EL (cell line): ENCODE data around the gene MOCS2.

Experiments used
- DNase-seq: peaks from one replicate; pipeline ENCODE4 v3.0.0-alpha.2; 2016

The MOCS2 gene

DNA sequence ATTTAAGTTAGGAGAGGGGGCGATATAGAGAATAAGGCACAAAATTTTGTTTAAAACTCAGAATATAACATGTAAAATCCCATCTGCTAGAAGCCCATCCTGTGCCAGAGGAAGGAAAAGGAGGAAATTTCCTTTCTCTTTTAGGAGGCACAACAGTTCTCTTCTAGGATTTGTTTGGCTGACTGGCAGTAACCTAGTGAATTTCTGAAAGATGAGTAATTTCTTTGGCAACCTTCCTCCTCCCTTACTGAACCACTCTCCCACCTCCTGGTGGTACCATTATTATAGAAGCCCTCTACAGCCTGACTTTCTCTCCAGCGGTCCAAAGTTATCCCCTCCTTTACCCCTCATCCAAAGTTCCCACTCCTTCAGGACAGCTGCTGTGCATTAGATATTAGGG, 18.3 kb downstream of the MOCS2 start:
- peak; percentile 83 for DNase-seq

DNA sequence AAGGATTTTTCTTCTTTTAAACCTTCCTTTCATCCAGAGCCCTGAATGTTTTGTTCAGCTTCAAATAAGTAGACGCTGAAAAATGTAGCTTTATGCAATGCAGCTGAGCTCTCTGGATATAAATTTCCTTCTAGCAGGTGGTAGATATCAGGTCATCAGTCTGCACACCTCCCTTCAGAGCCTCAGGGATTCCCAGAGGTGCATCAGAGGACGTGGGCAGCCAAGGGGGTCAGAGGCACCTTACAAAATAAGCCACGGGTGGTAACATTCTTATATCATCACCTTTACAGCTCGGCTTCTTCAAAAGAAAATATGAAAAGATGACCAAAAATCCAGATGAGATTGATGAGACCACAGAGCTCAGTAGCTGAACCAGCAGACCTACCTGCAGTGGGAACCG, 19.3 kb downstream of the MOCS2 start:
- no peak for DNase-seq

DNA sequence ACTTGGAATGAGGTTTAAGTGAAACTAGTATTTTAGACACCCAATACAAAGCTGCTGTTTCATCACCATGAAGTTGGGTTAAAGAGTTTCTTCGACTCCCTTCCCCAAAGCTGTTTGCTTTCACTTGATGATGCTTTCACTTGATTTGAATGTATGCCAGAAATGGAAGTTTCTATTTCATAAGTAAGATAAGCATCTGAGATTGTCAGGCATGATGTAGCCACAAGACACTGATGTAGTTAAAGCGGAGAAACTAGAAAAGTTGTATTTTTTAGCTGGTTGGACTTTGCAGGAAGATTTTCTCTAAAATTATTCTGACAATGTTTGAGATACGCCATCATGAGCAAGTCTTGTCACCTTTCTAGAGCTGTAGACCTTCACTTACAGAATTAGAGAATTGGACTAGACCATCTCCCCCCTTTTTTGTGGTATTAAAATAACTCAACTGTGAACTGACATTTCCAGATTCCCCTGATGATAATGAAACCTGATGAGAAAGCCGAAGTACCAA, 20.0 kb downstream of the MOCS2 start:
- peak; percentile 21 for DNase-seq

DNA sequence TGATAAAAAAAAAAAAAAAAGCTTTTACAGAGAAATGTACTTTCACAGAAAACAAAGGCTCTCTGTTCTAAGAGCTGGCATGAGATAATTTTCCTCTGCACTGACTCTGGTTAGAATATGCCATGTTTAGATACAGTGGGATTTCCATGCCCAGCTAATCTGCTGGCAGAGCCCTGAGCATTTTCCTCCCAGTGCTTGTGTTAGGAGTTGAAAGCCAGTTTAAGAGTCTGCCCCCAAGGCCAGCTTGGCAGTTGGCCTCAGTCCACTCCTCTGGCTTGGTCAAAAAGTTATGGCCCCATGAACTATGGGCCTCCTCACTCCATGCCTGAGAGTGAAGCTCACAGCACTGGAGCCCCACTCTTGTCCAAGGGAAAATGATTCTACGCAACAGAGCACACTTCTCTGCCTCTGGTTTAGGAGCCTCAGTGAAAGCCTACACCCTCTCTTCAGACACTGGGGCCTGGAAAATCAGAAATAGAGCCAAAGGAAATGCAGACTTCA, 21.9 kb downstream of the MOCS2 start:
- DNase-seq: no peak

DNA sequence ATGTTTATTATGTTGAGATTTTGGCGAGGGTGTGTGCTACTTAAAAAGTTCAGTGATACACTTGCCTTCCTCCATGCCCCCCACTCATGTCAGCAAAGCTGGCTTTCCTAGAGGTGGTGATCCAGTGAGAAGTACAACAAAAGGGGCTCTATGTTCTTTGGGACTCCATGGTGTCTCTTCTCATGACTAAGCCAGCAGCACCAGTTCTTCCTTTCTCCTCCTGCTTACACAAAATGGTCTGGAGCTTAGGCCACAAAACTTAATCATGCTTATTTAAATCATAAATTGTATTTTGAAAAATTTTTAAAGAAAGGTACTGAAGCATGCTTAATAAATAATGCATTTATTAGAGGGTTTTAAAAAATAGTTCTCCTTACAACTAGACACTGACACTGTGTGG, 22.4 kb downstream of the MOCS2 start:
- DNase-seq: no peak

DNA sequence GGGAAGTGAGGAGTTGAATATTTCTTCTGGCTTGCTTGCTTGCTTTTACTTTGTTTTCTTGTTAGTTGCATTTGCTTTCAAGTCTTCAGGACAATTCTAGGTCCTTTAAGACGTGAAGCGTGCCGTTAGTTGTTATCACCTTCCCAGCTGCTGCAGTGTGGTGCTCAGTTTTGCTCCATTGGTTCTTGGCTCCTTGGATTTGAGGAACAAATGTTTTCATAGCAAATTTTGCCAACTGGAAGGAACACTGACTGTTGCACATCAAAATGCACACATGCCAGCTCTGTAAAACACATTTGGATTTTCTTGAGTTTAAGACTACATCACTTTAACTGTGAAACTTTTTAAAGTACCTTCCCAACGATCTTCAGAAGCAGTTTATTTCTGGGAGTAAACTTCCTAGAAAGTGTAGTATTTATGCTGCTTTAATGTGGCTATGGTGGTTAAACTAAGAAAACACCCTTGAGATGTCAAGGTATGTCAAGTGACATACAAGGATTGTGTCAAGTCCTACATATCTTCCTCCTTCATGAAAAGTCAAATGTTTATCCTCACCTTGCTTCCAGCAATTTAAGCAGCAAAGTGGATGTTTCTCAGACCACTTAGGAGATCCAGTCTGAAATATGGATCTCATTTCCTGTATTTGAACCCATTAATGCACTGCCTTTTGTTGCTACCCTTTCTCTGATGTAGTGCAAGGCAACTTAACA, 24.9 kb downstream of the MOCS2 start:
- no peak for DNase-seq

DNA sequence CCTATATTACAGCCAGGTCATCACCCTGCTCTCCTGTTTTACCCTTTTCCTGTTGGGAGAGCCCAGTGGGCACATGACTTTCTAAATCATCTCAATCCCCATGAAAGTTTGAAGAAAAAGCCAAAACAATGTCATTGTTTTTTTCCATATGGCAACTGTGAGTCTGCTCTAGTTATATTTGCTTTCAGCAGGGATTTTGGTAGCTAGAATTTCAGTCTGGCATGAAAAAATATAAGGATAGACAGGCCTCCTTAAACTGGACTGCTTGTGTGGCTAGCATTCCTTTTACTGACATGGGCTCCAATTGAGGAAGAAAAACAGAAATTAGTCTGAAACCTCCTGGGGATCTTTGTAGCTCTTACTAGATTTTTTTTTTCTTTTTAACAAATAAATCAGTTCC, 25.6 kb downstream of the MOCS2 start:
- no peak for DNase-seq

DNA sequence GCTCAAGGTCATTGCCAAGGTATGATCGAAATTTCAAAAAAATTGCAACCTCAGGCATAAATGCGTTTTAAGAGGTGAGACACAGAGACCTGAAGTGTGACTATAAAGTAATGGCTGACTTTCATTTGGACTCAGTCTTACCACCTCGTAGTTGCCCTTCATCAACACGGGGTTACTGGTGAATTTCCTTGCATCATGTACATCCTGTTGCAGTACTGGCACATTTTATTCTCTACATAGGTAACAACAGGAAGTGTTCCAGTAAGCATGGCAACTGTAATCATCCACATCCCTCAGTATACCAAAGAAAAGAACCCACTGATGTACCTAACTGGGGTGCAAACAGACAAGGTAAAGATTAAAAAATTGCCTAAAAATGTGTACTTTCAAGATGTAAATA, 29.3 kb downstream of the MOCS2 start:
- no peak for DNase-seq

DNA sequence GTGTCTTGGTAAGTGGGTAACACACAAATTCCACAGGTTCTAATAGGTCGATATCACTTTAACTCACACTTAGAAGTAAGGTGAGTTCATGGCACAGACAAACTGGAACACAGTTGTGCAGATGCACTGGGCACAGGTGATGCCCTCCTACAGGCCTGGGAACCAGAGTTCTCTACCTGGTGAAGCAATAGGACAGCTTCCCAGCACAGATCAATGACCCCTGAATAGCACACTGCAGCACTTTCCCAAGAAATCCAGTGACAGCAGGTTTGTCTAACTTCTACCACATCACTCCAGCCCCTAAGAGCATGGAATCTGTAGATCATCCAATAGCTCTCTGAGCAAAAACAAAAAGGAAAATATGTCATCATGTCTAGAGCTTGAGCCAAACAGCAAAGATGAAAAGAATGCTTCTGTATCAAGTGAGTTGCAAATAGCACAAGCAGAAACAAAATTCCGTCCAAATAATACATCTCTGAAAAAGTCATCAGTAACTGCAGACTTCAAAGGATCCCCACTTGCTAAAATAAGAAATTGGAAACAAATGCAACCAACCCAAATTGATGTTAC, 33.5 kb downstream of the MOCS2 start:
- no peak for DNase-seq

DNA sequence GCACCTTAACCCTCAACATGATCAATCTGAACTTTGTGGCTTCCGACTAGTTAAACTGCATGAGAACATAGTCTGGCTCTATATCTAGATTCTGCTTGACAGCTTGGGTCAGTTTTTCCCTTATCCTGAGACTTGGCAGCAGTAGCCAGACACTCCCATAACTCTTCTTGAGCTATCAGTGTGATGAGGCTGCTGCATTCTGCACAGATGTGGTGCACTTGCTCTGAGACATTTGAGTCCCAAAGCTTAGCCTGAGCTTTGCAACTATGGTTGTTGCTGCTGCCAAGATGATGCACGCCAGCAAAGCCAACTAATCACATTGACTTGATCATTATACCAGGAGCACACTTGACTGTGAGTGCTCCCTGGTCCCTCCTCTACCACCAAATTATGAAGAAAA, 36.2 kb downstream of the MOCS2 start:
- DNase-seq: no peak

DNA sequence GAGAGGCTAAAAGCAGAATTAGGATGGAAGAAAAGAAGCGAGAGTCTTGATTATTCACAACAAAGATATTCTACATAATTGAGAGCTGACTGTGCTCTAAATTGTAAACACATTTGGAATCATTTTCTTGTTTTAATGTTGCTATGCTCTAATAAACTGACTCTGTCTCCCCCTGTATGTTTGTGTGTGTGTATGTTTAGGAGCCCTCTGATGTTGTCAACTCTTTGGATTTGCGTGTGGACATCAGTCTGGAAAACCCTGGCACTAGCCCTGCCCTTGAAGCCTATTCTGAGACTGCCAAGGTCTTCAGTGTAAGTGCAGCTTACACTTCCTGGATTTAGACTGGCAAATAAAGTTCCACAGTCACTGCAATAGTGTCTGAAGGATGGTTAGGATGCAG, 37.8 kb downstream of the MOCS2 start:
- DNase-seq: peak; percentile 51

DNA sequence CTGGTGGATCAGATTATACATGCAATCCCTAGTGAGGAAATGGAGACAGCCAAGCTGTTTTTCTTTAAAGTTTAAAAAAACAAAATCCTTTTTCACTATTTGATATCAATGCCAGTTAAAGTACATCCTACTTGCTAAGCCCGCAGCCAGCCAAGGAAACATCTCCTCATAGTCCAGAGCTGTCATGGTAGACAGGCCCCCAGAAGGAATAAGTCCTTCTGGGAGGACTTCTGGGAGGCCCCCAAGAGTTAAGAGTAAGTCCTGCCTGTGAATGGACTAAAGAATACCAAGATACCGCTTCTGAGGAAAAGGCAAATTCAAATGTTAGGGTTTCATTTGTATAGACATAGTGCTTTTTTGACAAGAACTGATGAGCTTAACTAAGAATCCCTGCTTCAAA, 38.3 kb downstream of the MOCS2 start:
- no peak for DNase-seq

DNA sequence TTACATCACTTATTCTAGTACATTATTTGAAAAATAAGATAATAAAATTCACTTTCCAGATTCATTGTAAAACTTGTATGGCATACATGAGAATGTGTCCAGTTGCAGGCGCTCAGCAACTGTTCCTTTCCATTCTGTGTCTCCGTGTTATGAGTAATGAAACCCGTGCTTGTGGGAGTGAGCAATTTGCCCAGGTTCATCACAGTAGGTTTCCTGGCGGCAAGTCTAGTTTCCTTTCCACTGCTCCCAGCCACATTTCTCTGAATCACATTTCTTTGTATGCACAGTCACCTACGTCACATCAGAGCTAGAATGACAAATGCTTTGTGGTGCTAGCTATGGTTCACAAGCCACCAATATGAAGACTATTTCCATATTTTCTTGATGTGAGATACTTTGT, 39.9 kb downstream of the MOCS2 start:
- peak; percentile 58 for DNase-seq

DNA sequence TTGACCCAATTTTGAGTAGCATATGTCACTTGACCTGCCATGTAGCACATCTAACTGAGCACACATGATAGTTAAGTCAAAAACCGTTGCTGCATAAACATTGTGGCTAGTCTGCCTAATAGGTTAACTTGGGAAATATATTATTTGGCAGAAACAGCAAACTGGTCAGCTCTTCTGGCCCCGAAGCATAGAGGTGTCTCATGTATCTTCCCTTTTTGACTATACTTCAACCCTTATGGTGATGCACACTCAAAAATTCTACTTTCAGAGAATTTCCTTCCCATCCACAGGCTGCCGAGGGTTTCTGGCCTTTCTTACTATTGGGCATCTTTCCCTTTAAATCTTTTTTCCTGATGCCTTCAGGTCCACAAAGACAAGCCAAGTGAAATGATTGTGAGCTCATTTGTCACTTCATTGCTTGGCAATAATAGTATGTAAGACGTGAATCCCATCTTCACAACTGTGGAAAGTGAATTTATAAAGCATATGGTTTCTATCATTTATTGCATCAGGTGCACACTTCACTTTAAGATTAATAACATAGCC, 41.2 kb downstream of the MOCS2 start:
- no peak for DNase-seq

DNA sequence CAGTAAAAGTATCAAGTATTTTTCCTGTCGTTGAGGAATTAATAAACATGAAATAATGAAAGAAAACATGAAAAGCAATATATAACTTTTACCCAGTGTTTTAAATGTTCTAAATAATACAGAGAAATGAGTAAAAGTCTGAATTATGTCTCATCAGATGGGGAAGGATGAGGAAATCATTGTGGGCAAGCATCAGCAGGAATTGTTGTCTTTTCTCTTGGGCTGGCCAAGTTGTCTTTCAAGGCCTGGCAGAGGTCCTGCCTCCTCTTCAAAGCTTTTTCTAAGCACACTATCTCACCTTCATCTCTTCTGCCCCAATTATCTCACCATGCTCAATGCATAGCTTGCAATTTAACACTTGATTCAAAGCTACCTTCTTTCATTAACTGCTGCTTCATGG, 41.9 kb downstream of the MOCS2 start:
- no peak for DNase-seq

DNA sequence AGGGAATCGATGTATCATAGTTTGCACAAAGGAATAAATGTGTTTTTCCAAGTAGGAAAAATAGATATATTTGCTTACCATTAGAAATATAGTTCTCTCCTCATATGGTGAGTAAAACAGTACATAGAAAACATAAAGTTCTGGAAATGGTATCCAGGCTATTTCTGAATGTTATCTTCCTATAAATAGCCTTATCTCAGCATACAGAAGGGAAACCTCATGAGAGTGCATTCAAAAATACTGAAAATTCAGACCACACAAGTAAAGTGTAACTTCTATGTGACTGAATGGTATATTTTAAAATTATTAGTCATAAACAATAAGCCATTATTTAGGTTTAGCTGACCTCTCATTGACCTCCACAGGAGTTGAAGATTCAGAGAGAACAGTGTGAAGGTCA, 43.5 kb downstream of the MOCS2 start:
- DNase-seq: no peak

DNA sequence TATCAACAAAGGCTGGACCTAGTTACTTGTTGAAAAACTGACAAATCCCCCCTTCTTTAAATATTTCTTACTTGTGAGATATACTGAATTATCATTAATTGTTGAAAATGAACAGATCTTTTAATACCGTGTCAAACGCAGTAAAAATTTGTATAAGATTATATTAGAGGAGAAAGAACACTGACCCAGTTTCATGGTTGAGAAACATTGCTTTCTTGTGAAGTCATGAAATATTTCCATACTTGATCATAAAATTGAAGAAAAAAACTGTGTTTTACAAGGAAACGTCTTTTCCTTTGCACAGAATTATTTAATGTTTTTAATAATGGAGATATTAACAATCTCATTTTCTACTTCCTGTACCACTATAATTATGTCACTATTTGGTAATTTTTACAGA, 45.8 kb downstream of the MOCS2 start:
- peak; percentile 22 for DNase-seq

DNA sequence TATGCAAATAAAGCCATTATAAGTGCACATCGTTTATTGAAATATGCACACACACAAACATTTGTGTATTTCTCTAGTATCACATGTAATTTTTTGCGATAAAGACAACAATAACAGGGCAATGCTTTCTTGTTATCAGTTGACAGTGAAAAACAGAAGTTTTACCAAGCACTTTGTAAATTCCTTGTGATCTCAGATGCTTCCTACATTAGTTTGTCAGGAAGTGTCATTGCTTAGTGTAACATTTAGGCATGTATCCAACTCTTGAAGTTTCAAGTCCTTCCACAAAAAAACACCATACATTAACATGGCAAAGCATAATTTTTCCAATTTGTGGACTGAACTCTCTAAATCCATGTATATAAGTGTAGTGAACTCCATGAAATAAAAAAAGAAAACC, 46.4 kb downstream of the MOCS2 start:
- DNase-seq: peak; percentile 28

DNA sequence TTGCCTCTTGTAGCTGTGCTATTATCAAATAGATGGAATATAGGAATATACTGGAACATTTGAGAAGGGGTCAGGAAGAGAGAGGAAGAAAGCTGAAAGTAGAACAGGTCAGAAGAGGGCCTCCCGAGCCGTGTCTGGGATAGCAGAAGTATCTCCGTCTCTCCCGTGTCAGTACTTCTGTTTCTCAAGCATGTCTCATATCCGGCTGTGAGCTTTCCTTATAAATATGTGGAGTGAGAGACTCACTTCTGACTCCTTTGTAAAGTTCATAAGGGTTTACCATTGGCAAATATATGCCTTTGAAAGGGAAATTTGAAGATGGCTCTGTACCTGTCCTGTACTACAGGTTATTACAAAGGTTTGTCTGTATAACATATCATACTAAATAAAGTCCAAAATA, 50.3 kb downstream of the MOCS2 start:
- no peak for DNase-seq

DNA sequence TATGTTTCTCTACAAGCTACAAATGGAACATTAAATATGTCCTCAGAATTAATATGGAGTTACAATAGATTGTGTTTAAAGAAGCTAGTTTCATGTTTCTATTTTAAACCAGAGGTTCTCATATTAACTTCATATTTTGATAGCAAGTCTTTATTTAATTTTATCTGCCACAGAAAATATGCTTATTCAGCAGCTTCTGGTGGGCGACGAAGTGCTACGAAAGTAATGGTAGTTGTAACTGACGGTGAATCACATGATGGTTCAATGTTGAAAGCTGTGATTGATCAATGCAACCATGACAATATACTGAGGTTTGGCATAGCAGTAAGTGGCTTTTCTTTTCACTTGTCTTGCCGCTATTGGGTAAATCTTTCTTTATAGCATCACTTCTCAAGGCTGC, 54.2 kb downstream of the MOCS2 start:
- DNase-seq: no peak

DNA sequence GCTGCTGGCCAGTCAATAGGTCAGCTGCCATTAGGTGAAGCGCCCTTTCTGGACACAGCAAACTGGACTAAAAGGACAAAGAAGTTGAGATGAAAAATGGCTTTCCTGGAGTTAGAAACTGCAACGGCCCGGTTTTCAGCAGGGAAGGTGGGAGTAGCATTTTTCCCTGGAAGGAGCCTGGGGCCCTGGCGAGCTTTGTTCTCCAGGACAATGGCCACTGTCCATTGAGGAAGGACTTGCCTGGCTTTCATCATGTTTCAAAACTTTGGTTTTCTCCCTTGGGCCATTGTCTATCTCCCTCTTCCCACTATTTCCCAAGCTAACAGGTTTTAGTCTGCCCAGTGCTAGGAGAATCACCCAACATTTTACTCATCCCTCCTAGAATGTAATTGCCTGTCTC, 56.2 kb downstream of the MOCS2 start:
- no peak for DNase-seq

DNA sequence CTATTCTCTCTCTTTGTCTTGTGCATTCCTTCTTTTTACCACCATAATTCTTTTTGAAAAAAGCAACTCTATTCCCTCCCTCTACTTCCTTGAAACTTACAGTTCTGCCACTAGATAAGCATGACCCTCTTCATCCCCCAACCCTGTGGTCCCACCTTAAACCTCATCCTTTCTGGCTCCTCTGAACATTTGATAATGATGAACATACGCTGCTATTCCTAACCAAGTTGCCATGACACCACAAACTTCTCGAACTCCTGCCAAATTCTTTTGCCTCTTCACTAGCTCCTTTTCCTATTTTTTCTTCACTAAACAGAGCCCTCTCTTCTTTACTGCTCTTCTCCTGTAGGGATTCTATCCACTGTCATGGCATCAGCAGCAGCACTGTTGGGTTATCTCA, 57.1 kb downstream of the MOCS2 start:
- DNase-seq: no peak

DNA sequence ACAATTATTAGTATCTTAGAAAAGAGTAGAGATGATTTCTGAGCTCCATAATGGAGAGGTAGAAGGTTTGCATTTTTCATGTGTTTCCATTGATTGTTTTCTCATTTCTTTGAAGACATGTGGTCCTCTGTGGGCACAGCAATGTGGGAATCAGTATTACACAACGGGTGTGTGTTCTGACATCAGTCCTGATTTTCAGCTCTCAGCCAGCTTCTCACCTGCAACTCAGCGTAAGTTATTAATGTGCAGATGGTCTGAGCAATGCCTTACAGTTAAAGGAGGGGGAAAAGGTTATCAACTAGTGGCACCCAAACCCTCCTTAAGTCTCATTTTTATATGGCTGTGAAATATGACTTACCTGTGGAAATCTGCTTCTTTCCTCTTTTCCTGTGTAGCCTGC, 61.3 kb downstream of the MOCS2 start:
- no peak for DNase-seq
